NB4 (cell line): ENCODE data around the gene CHCHD6.

ENCODE experiments used
- MYC ChIP-seq: IDR thresholded peaks from 2 replicates; pipeline ENCODE4 v1.6.1; 2011; ENCODE audit warnings: low read depth, low read length
- POLR2A ChIP-seq: IDR thresholded peaks from 2 replicates; pipeline ENCODE4 v1.6.1; 2011; ENCODE audit warnings: mild to moderate bottlenecking; ENCODE audit not compliant: insufficient read length; ENCODE audit errors: extremely low read depth
- TF ChIP-seq, protein P1 (sequence below): IDR thresholded peaks from one replicate; pipeline ENCODE4 v1.5.1; 2012; ENCODE audit warnings: low read depth, low read length
- TF ChIP-seq, protein P2 (sequence below): IDR thresholded peaks from 2 replicates; pipeline ENCODE4 v1.6.1; 2011; ENCODE audit warnings: low read depth, low read length

DNA sequence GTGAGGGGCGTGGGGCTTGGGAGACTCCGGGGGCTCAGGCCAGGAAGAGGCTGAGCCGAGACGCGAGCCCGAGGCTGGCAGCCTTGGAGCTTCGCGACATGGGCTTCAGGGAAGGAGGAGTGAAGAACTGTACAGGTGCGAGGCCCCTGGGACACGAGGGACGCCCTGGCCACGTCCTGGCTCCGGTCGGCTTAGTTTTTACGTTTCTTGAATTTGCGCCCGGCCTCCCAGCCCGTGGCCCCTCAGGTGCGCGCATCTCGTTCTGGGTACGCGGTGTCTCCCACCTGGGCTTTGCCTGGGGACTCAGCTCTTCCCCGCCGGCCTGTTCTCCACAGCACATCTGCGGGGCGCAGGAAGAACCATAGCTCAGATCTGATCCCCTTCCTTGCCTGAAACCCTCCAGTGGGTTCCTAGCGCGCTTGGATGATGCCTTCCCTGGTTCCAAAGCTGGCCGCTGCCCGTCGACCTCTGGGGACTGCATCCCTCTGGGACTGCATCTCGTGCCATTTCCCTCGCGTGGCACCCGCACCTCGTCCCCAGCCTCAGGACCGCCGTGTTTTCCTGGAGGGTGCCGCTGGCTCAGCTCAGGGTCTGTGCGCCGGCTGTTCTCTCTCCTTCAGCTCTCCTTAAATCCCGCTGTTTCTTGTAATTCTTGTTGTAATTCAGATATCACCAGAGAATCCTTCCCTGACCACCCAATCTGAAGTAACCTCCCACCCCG is 614 bp downstream of the CHCHD6 start:
- TF ChIP-seq, protein P1, sequence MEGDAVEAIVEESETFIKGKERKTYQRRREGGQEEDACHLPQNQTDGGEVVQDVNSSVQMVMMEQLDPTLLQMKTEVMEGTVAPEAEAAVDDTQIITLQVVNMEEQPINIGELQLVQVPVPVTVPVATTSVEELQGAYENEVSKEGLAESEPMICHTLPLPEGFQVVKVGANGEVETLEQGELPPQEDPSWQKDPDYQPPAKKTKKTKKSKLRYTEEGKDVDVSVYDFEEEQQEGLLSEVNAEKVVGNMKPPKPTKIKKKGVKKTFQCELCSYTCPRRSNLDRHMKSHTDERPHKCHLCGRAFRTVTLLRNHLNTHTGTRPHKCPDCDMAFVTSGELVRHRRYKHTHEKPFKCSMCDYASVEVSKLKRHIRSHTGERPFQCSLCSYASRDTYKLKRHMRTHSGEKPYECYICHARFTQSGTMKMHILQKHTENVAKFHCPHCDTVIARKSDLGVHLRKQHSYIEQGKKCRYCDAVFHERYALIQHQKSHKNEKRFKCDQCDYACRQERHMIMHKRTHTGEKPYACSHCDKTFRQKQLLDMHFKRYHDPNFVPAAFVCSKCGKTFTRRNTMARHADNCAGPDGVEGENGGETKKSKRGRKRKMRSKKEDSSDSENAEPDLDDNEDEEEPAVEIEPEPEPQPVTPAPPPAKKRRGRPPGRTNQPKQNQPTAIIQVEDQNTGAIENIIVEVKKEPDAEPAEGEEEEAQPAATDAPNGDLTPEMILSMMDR, result no peak
- TF ChIP-seq POLR2A (no peak), MYC (no peak)
- TF ChIP-seq, protein P2, sequence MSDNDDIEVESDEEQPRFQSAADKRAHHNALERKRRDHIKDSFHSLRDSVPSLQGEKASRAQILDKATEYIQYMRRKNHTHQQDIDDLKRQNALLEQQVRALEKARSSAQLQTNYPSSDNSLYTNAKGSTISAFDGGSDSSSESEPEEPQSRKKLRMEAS, result no peak
